ENCODE data around the gene PJA2.
"Not testable (repeated sequence)": the region's sequence is repeated elsewhere in the genome, so short reads cannot be mapped to it uniquely, and the experiment has no call there.

- TF ChIP-seq CTCF (conservative IDR thresholded peaks at IDR 0.05 in 1 of 2, IDR thresholded peaks at IDR 0.05 in 1 of 2; ENCODE audit: low read depth in 1 of 2, low read length in 2 of 2); EZH2 (IDR thresholded peaks at IDR 0.05; ENCODE audit: low read length, missing control alignments): not testable (repeated sequence)
Measured at GRCh38 chr5:109425521-109425920, 15.7 kb upstream of the PJA2 start.

All from fibroblast of lung (primary cell).